Activated CD4-positive, alpha-beta T cell treated with anti-CD3 and anti-CD28 coated beads, Interleukin-2, Interleukin-4, amounts not matched to agents 100 ng/mL and 50 ng/mL, durations not matched to agents 16 hours and 8 hours (primary cell): ENCODE measurements around the gene RCAN3.
"Not testable (repeated sequence)": the region's sequence is repeated elsewhere in the genome, so short reads cannot be mapped to it uniquely, and the experiment has no call there.

Source experiments
- DNase-seq: peaks from one replicate; pipeline ENCODE4 v3.0.0-alpha.2; 2020; ENCODE audit warnings: low spot score

RCAN3 gene

GRCh38 chr1:24502709-24503058 is at the start of gene RCAN3:
TSS of gene RCAN3 (plus strand) at chr1:24502836. CDS start at chr1:24514373, 11,537 bp downstream.
- peak; percentile 89 for DNase-seq

GRCh38 chr1:24452922-24453485 is 49.6 kb upstream of the RCAN3 start:
- no peak for DNase-seq

DNA sequence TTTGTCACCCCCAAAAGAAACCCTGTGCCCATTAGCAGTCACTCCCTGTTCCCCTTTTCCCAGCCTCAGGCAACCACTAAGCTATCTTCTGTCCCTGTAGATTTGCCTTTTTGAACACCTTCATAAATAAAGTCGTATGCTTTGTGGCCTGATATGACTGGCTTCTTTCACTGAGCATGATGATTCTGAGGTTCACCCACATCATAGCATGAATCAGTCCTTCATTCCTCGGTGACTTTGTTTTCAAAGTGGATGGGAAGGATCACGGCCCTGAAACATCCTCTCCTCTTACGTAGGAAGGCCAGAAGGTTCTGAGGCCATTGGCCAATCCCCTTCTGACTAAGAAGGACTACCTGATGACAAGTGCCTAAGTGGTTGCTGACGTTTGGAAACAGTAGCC is 48.0 kb upstream of the RCAN3 start:
- DNase-seq: no peak

DNA sequence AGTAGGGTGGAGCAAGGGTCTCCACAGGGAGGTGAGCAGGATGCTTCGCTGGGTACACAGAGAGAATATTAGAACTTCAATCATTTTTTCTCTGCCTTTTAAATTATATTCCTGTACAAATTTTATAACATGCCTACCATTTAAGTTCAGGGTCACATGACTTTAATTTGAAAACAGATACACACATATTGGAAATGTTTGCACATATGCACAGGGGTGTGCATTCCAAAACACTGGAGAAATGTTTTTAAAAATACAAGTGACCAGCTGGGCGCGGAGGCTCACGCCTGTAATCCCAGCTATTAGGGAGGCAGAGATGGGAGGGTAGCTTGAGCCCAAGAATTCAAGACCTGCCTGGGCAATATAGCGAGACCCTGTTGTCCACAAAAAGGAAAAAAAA is 47.4 kb upstream of the RCAN3 start:
- DNase-seq: no peak

GRCh38 chr1:24457866-24458265 is 44.8 kb upstream of the RCAN3 start:
- DNase-seq: no peak

GRCh38 chr1:24459551-24460266 is 42.9 kb upstream of the RCAN3 start:
- no peak for DNase-seq

GRCh38 chr1:24462128-24462527 is 40.5 kb upstream of the RCAN3 start:
- not testable (repeated sequence) for DNase-seq

- DNase-seq: no peak
Measured at GRCh38 chr1:24463776-24464735, 38.6 kb upstream of the RCAN3 start.

- DNase-seq: no peak
Measured at GRCh38 chr1:24465099-24465498, 37.5 kb upstream of the RCAN3 start.

DNA sequence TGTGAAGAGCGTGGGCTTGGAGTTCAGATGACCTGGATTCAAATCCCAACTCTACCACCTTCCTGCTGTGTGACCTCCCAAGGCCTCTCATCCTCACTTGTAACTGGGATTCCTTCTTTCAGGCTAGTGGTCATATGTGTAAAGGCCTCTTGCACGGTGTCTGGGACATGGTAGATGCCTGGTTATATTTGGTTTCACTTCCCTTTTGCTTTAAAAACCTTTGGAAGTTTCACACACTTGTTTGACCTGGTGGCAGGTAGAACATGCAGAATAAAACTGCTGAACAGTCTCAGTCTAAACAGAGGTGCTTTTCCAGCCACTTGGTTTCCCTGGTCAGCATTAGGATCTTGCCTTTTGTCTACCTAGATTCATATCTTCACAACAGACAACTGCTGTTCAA is 37.0 kb upstream of the RCAN3 start:
- no peak for DNase-seq

- no peak for DNase-seq
Measured at GRCh38 chr1:24468685-24469316, 33.8 kb upstream of the RCAN3 start.

GRCh38 chr1:24470592-24470991 is 32.0 kb upstream of the RCAN3 start:
- DNase-seq: no peak

DNA sequence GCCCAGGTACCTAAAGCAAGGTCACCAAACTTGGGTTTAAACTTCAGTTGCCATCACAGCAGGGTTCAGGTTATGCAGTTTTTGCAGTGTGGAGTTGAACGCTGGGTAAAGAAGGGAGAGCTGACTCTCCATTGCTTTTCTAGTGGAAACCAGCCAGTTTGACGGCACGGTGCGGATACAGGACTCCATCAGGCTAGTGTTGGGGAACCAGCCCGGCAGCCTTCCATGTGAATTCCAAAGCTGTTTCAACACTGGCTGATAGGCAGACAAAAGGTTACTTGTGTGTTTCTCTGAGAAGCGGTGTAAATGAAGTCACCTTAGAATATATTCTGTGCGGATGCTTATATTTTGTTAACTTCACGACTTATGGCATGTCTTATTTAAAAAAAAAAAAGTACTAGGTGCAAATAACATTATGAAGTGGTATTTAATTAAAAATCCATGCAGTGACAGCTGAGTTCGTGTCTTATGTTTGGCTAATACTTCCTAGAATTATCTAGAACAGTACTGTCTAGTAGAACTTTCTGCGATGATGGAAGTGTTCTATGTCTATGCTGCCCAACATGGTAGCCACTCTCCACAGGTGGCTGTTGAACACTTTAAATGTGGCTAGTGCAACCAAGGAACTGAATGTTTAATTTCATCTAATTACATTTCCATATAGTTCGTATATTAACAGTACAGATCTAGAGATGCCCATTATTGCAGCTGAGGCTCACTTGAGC is 29.9 kb upstream of the RCAN3 start:
- no peak for DNase-seq

DNA sequence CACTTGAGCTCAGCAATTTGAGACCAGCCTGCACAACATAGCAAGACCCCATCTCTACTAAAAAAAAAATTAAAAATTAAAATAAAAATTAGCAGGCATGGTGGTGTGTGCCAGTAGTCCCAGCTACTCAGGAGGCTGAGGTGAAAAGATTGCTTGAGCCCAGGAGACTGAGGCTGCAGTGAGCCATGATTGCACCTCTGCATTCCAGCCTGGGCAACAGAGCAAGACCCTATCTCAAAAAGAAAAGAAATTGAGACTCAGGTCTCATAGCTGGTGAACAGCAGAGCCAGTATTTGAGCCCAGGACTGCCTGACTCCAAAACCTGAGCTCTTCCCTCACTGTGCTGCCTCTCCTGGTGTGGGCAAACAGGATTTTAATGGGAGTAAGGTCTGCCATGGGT is 28.4 kb upstream of the RCAN3 start:
- no peak for DNase-seq

- no peak for DNase-seq
Measured at GRCh38 chr1:24475700-24476099, 26.9 kb upstream of the RCAN3 start.

DNA sequence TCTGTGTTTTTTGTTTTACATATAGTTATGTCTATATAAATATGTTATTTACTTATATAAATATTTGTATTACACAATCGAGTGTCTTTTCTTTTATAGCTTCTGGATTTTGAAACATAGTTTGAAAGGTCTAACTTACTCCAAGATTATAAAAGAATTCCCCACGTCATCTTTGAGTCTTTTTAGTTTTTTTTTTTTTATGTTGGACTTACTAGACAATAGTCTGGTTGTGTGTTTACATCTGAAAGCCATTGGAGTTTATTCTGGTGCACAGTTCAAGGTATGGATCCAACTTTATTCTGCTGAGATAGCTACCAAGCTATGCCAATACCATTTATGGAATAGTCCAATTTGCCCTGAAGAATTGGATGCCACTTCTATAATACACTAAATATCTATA is 26.1 kb upstream of the RCAN3 start:
- no peak for DNase-seq

DNA sequence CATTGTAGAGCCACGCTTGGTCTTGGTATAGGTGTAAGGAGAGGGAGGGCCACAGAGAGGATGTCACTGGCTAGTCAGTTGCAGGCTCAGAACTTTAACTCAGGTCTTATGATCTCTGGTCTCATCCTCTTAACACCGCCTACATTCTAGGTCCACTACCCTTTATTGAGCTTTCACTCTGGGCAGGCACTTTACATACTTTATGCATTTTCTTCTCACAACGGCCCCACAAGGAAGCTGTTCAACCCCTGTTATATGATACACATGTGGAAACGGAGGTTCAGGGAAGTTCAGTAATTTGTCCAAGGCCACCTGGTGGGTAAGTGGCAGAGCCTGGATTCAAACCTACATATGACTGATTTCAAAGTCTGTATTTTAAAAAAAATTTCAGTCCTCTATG is 25.3 kb upstream of the RCAN3 start:
- DNase-seq: no peak

- DNase-seq: peak; percentile 64
Measured at GRCh38 chr1:24481101-24481500, 21.5 kb upstream of the RCAN3 start.

DNA sequence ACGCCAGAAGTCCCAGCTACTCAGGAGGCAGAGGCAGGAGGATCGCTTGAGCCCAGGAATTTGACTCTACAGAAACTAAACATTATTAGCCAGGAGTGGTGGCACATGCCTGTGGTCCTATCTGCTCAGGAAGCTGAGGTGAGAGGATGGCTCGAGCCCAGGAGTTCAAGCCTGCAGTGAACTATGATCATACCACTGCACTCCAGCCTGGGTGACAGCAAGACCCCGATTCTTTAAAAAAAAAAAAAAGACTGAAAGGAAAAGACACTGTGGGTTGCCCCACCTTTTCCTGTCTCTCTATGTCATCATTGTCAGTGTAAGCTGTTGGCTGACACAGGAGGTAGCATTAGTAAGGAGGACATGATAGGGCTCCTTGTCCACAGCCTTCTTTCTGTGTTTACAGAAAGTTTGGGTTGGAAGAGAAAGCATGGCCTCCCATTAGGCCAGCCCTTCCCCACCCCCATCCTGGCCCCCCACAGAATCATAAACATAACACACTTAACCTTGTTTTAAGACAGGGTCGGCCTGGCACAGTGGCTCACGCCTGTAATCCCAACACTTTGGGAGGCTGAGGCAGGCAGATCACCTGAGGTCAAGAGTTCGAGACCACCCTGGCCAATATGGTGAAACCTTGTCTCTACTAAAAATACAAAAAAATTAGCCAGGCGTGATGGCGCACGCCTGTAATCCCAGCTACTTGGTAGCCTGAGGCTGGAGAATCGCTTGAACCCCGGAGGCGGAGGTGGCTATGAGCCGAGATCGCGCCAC is 20.6 kb upstream of the RCAN3 start:
- DNase-seq: peak; percentile 52

DNA sequence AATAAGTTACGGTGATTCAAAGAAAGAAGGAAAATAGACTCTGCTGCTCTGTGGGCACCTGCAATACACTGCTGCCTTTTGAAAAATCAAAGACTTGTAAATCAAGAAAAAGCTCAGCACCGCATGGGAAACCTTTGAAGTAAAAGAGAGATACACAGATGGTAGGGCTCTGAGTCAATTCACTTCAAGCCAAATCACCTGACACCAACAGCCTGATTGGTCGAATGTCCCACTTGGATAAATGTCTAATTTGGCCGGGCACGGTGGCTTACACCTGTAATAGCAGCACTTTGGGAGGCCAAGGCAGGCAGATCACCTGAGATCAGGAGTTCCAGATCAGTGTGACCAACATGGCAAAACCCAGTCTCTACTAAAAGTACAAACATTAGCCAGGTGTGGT is 19.2 kb upstream of the RCAN3 start:
- DNase-seq: no peak

DNA sequence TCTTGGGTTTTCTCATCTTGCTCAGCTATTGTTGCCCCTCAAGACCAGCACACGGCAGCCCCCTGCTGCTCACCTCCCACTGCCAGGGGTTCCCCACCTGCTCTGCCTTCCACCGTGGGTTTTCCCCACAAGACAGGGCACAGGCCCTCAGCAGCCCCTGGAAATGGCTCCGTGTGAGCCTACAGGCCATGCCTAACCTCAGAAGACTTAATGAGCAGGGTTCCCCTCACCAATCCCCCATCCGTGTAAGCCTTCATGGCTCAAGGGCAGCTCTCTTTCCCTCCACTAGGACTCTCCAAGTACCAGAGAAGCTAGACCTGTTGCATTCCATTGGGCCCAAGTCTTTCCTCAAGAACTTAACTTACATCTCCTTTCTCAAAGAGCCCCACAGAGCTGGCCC is 18.4 kb upstream of the RCAN3 start:
- DNase-seq: no peak
